BJ (cell line): ENCODE results near the gene ARFGEF3. TPM values are rescaled to one million over a fixed set of nuclear protein-coding genes. Genes with fewer than 3 reads are reported as not detected.

Experiments used
- CTCF ChIA-PET: fragments of 350-600 bp; formaldehyde crosslinking; extraction: SDS; loops from one replicate; lab custom pipeline; 2021; ENCODE audit warnings: antibody characterized with exemption, inconsistent platforms; lab: Yijun Ruan, JAX
- POLR2A ChIA-PET: fragments of 300-600 bp; sonication (Branson Sonifier 250); formaldehyde crosslinking; extraction: SDS; loops from one replicate; lab custom pipeline; 2021; ENCODE audit warnings: antibody characterized with exemption; lab: Charles Lee
- DNase-seq: peaks from one replicate; pipeline ENCODE4 v3.0.0-alpha.2; 2011; ENCODE audit warnings: low read depth
- H3K27me3 ChIP-seq: 2 replicates; pipeline ENCODE4 v1.6.0; 2011; ENCODE audit warnings: low read length; ENCODE audit not compliant: control insufficient read depth, insufficient read depth
- H3K36me3 ChIP-seq: 2 replicates; pipeline ENCODE4 v1.5.1; 2011; ENCODE audit warnings: low read length; ENCODE audit not compliant: control insufficient read depth, insufficient read depth
- H3K4me3 ChIP-seq: 2 replicates; pipeline ENCODE4 v1.5.1; 2011; ENCODE audit warnings: low read depth, mild to moderate bottlenecking, control low read depth, low read length
- polyA plus RNA-seq: library from polyadenylated mRNA; depleted of rRNA; stranded (reverse); fragments of >200 nt; gene quantifications from 2 replicates; pipeline ENCODE4 v1.2.3, GENCODE V29; 2011; rRNA removed
- small RNA-seq: library from RNA; depleted of rRNA; stranded (forward); fragments of <200 nt; gene quantifications from one replicate; pipeline ENCODE3, GENCODE V24; 2012; ENCODE audit warnings: low replicate concordance, low read depth; ENCODE audit not compliant: insufficient read length
- TF ChIP-seq, protein P1 (sequence below): IDR thresholded peaks from 2 replicates; pipeline ENCODE4 v1.5.1; 2011; ENCODE audit warnings: low read depth, mild to moderate bottlenecking, control low read depth, inconsistent platforms, low read length, moderate library complexity; ENCODE audit not compliant: insufficient read depth

ARFGEF3 gene
- polyA plus RNA-seq, 1 experiment: 0.27 TPM

DNA sequence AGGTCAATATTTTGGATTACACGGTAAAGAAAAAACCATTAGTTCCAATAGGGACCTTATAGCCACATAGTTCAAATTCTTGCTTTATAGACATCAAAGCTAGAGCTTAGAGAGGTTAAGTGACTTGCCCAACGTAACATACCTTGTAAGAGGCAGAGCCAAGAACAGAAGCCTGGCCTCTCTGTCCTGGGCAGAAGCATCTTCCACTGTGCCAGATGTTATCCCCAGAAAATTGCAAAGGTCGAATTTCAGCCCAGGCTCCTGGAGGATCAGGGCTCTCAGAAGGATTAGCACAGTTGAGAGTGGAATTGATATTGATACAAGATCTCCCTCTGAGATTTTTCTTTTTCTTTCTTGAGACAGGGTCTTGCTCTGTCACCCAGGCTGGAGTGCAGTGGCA, 222.0 kb downstream of the ARFGEF3 start:
- ChIA-PET CTCF (no interaction called here), POLR2A (no interaction called here)
- TF ChIP-seq, protein P1, sequence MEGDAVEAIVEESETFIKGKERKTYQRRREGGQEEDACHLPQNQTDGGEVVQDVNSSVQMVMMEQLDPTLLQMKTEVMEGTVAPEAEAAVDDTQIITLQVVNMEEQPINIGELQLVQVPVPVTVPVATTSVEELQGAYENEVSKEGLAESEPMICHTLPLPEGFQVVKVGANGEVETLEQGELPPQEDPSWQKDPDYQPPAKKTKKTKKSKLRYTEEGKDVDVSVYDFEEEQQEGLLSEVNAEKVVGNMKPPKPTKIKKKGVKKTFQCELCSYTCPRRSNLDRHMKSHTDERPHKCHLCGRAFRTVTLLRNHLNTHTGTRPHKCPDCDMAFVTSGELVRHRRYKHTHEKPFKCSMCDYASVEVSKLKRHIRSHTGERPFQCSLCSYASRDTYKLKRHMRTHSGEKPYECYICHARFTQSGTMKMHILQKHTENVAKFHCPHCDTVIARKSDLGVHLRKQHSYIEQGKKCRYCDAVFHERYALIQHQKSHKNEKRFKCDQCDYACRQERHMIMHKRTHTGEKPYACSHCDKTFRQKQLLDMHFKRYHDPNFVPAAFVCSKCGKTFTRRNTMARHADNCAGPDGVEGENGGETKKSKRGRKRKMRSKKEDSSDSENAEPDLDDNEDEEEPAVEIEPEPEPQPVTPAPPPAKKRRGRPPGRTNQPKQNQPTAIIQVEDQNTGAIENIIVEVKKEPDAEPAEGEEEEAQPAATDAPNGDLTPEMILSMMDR: no peak
- Histone ChIP-seq H3K36me3 (no peaks in the 10 kb centered on the region), H3K4me3 (no peak overlapping the region), H3K27me3 (no peaks in the 10 kb centered on the region)
- DNase-seq: no peak

- CTCF ChIA-PET: no interaction called here
- Histone ChIP-seq H3K36me3 (no peaks in the 10 kb centered on the region), H3K4me3 (no peak overlapping the region), H3K27me3 (no peaks in the 10 kb centered on the region)
- TF ChIP-seq, protein P1: no peak
- POLR2A ChIA-PET: no interaction called here
- DNase-seq: no peak
Measured at GRCh38 chr6:138386897-138387296, 225.2 kb downstream of the ARFGEF3 start.

DNA sequence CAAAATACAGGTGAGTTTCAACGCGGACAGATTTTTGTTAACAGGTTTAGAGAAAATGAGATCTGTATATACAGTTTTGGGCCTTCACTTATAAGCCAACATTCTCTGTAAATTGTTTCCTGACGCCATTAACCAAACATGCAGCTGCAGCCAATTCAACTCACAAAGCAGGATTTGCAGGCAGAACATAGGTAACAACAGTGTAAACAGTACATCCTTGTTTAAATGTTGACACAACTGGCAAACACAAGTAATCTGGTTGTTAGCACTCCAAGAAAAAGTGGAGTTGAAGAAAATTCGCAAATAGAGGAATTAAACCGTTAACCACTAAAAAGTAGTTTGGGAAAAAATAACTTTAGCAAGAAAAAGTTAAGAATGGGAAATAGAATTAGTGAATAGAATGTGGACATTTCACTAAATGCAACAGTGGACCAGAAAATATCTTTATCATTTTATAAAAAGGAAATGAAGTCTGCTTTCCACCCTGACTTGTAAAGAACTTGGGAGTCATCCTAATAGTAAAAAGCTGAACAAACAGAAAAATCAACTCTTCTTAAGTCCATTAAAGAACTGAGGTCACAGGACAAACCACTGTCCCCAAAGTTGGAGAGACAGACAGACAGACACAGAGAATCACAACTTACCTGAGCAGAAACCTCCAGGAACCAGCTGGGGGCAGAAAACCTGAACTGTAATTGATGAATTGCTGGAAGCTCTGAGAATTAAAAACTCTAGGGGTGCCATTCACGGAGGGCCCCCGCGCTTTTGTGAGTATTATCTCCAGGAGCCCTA, 226.0 kb downstream of the ARFGEF3 start:
- TF ChIP-seq, protein P1: no peak
- H3K27me3 ChIP-seq: no peaks in the 10 kb centered on the region
- no peaks in the 10 kb centered on the region for H3K36me3 ChIP-seq
- no peak overlapping the region for H3K4me3 ChIP-seq
- POLR2A ChIA-PET: no interaction called here
- DNase-seq: no peak
- CTCF ChIA-PET: interaction anchor here (1.0 kb wide), 1 partner anchor 16 kb away, joined by 3 read pairs; the partner anchor contains the start of gene HEBP2

- POLR2A ChIA-PET: no interaction called here
Measured at GRCh38 chr6:138389551-138389950, 227.8 kb downstream of the ARFGEF3 start.

More at GRCh38 chr6:138389551-138389950, 227.8 kb downstream of the ARFGEF3 start:
- TF ChIP-seq, protein P1: no peak
- no peaks in the 10 kb centered on the region; the same call in 1 of the 2 replicates for H3K27me3 ChIP-seq
- no peak for DNase-seq
- H3K4me3 ChIP-seq: no peak overlapping the region
- CTCF ChIA-PET: no interaction called here
- H3K36me3 ChIP-seq: no peaks in the 10 kb centered on the region

Small RNA genes within 50 kb of the gene (small RNA-seq; reads per million reads assigned to genes)
- gene AL031003.1: not detected

Other genes starting within 250 kb of the ARFGEF3 start
- 47.5 and 52.3 TPM in 2 replicates for gene PERP, start 54.5 kb upstream of the ARFGEF3 start, polyA plus RNA-seq
- gene PBOV1, start 56.6 kb downstream of the ARFGEF3 start, polyA plus RNA-seq: not detected in 2 replicates
- gene SMIM28, start 216.0 kb downstream of the ARFGEF3 start, polyA plus RNA-seq: not detected in 2 replicates
- 14.5 and 23.6 TPM in 2 replicates for gene HEBP2, start 242.3 kb downstream of the ARFGEF3 start, polyA plus RNA-seq